ENCODE results near the gene TPSAB1.

DNA sequence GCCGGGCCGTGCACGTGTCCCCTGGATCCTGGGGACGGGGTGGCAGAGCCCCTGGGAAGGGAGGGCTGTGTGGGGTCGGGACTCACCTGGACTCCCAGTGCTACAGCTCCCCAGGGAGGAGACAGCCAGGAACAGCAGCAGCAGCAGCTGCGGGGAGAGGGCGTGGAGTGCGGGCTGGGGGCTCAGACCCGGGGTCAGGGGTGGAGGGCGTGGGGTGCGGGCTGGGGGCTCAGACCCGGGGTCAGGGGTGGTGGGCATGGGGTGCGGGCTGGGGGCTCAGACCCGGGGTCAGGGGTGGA lies 36.0 kb downstream of the TPSAB1 start:
- TF ChIP-seq, protein P1, sequence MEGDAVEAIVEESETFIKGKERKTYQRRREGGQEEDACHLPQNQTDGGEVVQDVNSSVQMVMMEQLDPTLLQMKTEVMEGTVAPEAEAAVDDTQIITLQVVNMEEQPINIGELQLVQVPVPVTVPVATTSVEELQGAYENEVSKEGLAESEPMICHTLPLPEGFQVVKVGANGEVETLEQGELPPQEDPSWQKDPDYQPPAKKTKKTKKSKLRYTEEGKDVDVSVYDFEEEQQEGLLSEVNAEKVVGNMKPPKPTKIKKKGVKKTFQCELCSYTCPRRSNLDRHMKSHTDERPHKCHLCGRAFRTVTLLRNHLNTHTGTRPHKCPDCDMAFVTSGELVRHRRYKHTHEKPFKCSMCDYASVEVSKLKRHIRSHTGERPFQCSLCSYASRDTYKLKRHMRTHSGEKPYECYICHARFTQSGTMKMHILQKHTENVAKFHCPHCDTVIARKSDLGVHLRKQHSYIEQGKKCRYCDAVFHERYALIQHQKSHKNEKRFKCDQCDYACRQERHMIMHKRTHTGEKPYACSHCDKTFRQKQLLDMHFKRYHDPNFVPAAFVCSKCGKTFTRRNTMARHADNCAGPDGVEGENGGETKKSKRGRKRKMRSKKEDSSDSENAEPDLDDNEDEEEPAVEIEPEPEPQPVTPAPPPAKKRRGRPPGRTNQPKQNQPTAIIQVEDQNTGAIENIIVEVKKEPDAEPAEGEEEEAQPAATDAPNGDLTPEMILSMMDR (IDR thresholded peaks at IDR 0.05; ENCODE audit: insufficient read depth, low read length, poor library complexity, severe bottlenecking), result no peak
- no peak for TF ChIP-seq EZH2phosphoT487 (conservative IDR thresholded peaks at IDR 0.05; ENCODE audit: low read length)

Data from SU-DHL-6 (cell line).